RPMI7951 (cell line): ENCODE data around the gene GOLGA8F. TPM values are rescaled to one million over a fixed set of nuclear protein-coding genes. Genes with fewer than 3 reads are reported as not detected.
"Not testable (repeated sequence)": the region's sequence is repeated elsewhere in the genome, so short reads cannot be mapped to it uniquely, and the experiment has no call there.

Source experiments
- DNase-seq: peaks from one replicate; pipeline ENCODE4 v3.0.0-alpha.2; 2012; ENCODE audit warnings: low read depth
- total RNA-seq: library from RNA; depleted of rRNA; stranded (reverse); fragments of >200 nt; shearing (Covaris generic); gene quantifications from 2 replicates; pipeline ENCODE4 v1.2.3, GENCODE V29; 2014; rRNA removed

Gene GOLGA8F, protein sequence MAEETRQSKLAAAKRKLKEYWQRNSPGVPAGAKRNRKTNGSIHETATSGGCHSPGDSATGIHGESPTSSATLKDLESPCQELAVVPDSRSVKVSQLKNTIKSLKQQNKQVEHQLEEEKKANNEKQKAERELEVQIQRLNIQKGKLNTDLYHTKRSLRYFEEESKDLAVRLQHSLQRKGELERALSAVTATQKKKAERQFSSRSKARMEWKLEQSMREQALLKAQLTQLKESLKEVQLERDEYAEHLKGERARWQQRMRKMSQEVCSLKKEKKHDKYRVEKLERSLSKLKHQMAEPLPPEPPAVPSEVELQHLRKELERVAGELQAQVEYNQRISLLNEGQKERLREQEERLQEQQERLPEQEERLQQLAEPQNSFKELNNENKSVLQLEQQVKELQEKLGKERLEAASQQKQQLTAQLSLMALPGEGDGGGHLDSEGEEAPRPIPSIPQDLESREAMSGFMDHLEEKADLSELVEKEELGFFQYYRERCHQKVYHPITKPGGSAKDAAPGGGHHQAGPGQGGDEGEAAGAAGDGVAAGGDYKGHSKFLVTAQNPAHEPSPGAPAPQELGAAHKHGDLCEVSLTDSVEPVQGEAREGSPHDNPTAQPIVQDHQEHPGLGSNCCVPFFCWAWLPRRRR
- not detected in 2 replicates for total RNA-seq

DNA sequence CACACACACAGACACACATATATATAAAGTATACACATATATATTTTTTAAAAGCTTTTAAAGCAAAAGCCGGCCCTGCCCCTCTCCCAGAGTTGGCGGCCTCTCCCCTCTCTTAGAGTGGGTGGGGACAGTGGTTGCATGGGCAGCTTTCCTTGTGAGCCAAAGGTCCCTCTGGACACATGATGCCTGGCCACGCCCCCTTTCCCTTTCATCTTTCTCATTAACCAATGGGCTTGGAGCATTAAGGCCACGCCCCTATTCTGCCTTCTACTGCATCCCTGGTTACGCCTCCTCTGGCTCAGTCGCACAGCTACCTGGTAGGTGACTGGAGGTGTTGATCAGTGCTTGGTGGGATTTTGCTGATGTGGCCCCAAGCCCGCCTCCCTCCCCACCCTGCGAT, at the start of gene GOLGA8F:
Gene GOLGA8F (plus strand): TSS at position 301 of the 400 bp plus-strand sequence. CDS start 98 bp downstream, at position 399.
- DNase-seq, result not testable (repeated sequence)

DNA sequence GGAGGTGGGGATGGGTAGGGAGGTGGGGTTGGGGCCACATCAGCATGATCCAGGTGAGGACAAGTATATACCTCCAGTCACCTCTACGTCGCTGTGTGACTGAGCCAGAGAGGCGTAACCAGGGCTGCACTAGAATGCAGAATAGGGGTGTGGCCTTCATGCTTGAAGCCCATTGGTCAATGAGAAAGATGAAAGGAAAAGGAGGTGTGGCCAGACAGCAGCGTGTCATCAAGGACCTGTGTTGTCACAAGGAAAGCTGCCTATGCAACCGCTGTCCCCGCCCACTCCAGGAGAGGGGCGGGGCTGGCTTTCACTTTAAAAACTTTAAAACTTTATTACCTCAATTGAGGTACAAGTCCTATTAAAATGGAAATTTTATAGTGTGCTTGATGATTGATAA, 20.5 kb upstream of the GOLGA8F start, which contains the start of gene GOLGA6L24:
Gene GOLGA6L24 (minus strand): TSS at position 101 of the 400 bp plus-strand sequence. CDS start 61 bp downstream, at position 40.
- not testable (repeated sequence) for DNase-seq

DNA sequence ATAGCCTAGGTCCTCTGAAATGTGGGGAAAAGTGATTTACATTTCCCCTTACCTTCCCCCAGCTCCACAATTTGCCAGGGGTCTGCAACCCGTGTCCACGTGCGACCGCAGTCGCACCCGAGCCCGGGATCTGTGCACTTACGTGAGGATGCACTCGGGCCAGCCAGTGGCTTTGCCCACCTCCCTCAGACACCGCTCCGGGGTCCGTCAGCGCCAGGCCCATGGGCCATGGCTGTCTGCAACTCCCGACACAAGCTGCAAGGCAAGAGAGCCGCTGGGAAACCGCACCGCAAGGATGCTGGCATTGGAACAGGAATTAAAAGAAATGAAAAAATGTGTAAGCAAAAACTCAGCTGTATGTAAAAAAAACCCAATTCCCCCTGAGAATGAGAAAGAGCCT, 13.0 kb upstream of the GOLGA8F start:
- DNase-seq, result not testable (repeated sequence)

DNA sequence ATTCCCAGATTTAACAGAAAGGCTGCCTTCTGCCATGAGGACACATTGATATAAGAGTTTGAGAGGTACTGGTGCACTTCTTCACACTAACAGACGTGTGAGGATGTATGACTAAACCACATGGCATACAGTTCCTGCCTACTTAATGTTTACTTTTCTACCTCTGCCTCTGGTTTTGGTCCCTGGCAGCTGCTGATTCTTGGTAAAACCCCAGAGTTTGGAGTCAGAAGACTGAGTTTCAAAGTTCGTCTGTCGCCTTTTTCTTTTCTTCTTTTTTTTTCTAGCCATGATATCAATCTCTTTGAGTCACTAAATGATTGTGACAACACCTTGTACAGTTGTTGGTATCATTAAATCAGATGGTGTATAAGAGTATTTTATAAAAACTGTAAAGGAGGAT, 1.6 kb downstream of the GOLGA8F start:
- DNase-seq, result not testable (repeated sequence)

DNA sequence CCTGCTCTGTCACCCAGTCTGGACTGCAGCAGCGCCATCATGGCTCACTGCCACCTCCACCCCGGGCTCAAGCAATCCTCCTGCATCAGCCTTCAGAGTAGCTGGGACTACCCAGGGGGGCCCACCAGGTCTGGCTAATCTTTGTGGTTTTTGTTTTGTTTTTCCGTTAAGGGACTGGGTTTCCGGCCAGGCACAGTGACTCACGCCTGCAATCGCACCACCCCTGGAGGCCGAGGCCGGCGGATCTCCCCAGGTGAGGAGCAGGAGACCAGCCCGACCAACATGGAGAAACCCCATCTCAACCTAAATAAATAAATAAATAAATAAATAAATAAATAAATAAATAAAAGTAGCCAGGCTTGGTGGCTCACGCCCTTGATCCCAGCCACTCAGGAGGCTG, 17.6 kb downstream of the GOLGA8F start:
- not testable (repeated sequence) for DNase-seq

DNA sequence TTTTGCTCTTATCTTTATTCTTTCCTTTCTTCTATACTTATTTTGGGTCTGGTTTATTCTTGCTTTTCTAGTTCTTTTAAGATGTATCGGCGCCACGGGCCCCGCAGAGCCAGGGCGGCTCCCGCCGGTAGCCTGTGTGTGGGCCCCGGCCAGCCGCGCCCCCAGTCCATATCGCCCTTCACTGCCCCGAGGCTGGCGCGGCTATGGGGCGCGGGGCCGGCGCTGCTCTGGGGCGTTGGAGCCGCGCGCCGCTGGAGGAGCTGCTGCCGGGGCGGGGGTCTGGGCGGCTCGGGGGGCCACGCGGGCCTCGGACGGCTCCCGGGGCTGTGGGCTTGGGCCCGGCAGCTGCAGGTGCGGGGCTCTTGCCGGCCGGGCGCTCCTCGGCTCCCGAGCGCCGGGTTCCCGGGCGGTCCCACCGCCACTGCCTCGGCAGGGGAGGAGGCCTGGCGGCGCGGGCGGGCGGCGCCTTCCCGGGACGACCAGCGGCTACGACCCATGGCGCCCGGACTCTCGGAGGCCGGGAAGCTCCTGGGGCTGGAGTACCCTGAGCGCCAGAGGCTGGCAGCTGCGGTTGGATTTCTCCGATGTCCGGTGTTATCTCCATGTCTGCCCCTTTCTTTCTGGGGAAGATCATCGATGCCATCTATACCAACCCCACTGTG, 24.4 kb downstream of the GOLGA8F start:
- not testable (repeated sequence) for DNase-seq

DNA sequence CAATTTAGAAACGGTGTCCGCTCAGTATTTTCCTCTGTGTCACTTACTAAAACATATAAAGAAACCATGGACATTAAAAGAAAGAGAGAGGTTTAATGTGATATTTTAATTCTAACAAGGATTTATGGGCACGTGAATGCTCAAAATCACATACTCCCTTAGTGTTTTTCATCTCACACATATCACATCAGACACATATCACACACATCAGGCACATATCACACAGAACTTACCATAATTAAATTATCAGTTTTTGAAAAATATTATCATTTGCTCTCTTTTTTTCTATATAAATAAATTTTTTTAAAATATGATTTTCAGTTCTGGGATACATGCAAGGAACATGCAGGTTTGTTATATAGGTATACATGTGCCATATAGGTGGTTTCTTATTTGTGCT, 42.0 kb downstream of the GOLGA8F start:
- not testable (repeated sequence) for DNase-seq

DNA sequence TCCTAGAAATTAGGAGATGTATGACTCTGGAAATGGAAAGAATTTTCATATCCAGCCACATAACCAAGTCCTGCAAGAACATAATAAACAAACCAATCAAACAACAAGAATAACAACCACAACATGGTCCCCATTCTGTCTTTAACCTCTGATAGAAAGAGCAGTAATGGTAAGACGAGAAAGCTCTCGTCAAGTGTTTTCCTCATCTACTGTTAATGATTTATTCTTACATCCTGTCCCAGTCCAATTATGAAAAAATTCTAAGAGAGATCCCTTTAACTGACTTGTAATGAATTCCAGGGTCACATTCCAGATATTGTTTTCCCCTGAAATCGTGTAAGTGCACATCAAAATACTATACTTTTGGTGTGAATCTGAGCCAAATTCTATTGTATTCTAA, 57.1 kb downstream of the GOLGA8F start:
- DNase-seq, result not testable (repeated sequence)

Other genes starting within 250 kb of the GOLGA8F start
- 20.4 and 28.7 TPM in 2 replicates for gene HERC2, start 56.5 kb upstream of the GOLGA8F start, total RNA-seq
- gene GOLGA6L24, start 20.6 kb upstream of the GOLGA8F start, total RNA-seq, result not detected in 2 replicates
- not detected in 2 replicates for gene GOLGA8G, start 154.3 kb downstream of the GOLGA8F start, total RNA-seq
- not detected in 2 replicates for gene GOLGA6L25, start 174.9 kb downstream of the GOLGA8F start, total RNA-seq